Activated T-helper 1 cell treated with anti-CD3 and anti-CD28 coated beads, Interleukin-12 subunit alpha, Interleukin-12 subunit beta, Interleukin-2, Interleukin-4 antibody, amounts not matched to agents 30 ng/mL and 10 ng/mL and 1 ng/mL, durations not matched to agents 14 hours and 24 hours and 36 hours (primary cell): Measurements from ENCODE around the gene GSTA5. TPM values are rescaled to one million over a fixed set of nuclear protein-coding genes. Genes with fewer than 3 reads are reported as not detected.
"Not testable (repeated sequence)": the region's sequence is repeated elsewhere in the genome, so short reads cannot be mapped to it uniquely, and the experiment has no call there.

Experiments
- DNase-seq: peaks from one replicate; pipeline ENCODE4 v3.0.0; 2021; ENCODE audit warnings: low spot score
- H3K27ac Mint-ChIP-seq: one replicate; pipeline ENCODE4 v1.8.0; 2021; ENCODE audit warnings: mild to moderate bottlenecking, mixed read lengths
- H3K27me3 Mint-ChIP-seq: one replicate; pipeline ENCODE4 v1.8.0; 2022; ENCODE audit warnings: mild to moderate bottlenecking, moderate library complexity, mixed read lengths; ENCODE audit not compliant: insufficient read depth
- H3K36me3 Mint-ChIP-seq: one replicate; pipeline ENCODE4 v1.8.0; 2021; ENCODE audit warnings: low read depth, mixed read lengths
- H3K4me1 Mint-ChIP-seq: one replicate; pipeline ENCODE4 v1.8.0; 2021; ENCODE audit warnings: low read depth, mixed read lengths
- H3K4me3 Mint-ChIP-seq: one replicate; pipeline ENCODE4 v1.8.0; 2021; ENCODE audit warnings: mild to moderate bottlenecking, moderate library complexity, mixed read lengths
- H3K9me3 Mint-ChIP-seq: one replicate; pipeline ENCODE4 v1.8.0; 2021; ENCODE audit warnings: mixed read lengths
- intact Hi-C: fragments of 100-400 bp; cut with micrococcal nuclease; formaldehyde crosslinking; loops from one replicate; pipeline ENCODE4 v1.15.1; 2024
- total RNA-seq: library from RNA; stranded (reverse); gene quantifications from 2 replicates; pipeline ENCODE4 v1.2.3, GENCODE V29; 2022

GSTA5 gene
- not detected in 2 replicates for total RNA-seq

DNA sequence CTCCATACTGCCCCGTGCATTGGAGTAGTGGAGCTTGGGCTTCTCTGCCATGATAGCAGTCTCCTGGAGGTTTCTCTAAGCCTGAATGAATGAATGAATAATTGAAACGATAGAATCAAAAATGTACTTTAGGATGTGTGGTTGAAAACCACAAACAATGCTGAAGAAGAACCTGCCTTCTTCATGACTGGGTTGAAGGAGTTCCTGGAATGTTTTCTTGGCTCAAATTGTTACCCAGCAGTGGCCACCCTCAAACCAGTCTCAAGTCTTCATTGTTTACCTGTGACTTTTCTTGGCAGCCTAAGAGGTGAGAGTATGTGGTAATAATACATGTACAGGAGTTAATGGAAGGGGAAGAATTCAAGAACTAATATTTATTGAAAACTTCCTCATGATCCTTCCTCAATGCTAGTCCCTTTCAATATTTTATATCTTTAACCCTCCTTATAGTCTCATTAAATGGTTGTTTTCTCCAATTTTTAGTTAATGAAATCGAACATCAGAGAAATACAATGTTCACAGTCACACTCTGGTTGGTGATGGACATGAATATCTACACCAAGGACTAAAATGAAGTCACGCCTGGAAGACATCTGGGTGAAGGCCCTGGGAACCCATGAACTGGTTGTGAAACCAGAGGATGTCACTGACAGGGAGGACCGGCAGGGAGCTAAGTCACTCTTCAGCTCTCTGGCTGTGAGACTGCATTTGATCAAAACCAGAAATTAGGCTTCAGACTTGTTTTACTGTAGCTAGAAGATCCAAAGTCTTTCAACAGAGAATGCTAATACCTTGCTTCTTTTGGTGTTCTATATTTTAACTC lies at the start of gene GSTA5:
Gene GSTA5, minus strand, starts transcription at position 51 of the 823 bp plus-strand sequence.
- DNase-seq: no peak
- intact Hi-C loops: loop anchor here (2.0 kb wide), 1 partner anchor 42 kb away; no protein-coding TSS in a partner anchor
- H3K27me3 Mint-ChIP-seq: peaks cover 9% of the 10 kb centered on the region
- H3K36me3 Mint-ChIP-seq: no peaks in the 10 kb centered on the region
- no peaks in the 10 kb centered on the region for H3K9me3 Mint-ChIP-seq
- H3K4me1 Mint-ChIP-seq: peaks cover 6% of the 10 kb centered on the region
- no peak within 1 kb of the TSS for H3K4me3 Mint-ChIP-seq
- no peak within 1 kb of the TSS for H3K27ac Mint-ChIP-seq

GRCh38 chr6:52890018-52890417 lies 49.4 kb upstream of the GSTA5 start:
- Mint-ChIP-seq H3K27me3 (no peaks in the 10 kb centered on the region), H3K4me1 (peaks cover 14% of the 10 kb centered on the region), H3K27ac (no peak overlapping the region), H3K36me3 (no peaks in the 10 kb centered on the region), H3K4me3 (no peak overlapping the region), H3K9me3 (no peaks in the 10 kb centered on the region)
- no peak for DNase-seq
- intact Hi-C loops: no loop called here

DNA sequence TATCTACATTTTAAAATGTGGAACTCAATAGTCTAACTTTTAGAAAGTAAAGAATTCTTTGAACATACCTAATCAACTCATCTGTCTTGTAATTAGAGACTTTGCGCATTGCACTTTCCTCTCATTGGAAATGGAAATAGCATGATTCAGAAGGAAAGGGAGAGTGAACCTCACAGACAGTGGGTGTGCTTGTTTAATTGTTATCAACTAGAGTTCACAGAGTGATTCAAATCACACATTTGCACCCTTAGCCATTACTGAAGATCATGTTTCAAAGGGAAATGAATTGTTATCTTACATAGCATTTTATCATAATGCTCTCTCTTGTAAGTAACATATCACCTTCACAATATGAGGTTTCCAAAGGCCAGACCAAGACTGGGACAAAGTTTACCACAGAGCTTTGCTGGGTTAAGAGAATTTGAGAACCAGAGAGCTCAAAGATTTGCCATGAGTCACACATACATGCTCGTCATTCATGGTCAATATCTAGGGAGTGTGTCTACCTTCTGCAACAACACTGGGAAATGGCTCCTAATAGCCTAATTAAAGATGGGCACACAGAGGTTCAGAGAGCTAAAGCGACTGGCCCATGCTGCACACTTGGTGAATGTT lies 47.4 kb upstream of the GSTA5 start:
- no peaks in the 10 kb centered on the region for H3K36me3 Mint-ChIP-seq
- peaks cover 6% of the 10 kb centered on the region for H3K4me1 Mint-ChIP-seq
- intact Hi-C loops: no loop called here
- no peak overlapping the region for H3K4me3 Mint-ChIP-seq
- DNase-seq: no peak
- no peaks in the 10 kb centered on the region for H3K9me3 Mint-ChIP-seq
- H3K27ac Mint-ChIP-seq: no peak overlapping the region
- no peaks in the 10 kb centered on the region for H3K27me3 Mint-ChIP-seq

DNA sequence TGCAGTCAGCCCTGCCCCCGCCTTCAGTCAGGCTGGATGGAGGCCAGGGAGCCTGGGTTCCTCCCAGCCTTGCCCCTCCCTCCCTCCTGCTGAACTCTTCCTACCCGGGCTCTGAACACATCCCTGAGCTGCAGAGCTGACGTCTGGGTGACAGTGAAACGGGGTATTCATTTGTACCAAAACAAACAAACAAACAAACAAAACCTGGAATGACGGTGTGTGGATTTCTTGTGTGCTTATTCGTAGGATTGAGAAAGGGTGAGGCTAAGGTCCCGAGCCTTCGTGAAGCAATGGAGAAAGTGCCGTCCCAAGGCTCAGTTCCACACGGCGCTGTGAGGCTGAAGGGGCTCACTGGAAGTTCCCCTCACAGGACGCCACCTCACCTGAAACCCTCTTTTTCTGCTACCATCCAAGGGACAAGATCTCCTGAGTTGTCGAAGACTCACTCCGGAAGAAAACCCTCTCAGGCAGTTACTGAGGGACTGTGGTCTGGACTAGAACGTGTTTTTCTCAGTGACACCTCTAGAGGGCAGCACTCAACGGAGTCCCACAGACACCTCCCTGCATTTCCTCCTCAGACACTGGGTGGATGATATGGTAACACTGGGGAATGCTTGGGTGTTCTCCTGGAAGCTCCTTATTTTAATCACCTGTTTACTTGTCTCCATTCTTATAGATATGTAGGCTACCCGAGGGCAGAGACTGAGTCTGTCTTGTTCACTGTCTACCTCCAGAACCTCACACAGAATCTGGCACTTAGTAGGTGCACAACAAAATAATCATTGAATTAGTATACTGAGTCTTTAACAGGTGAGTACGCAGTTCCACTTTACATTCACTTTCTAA lies 41.6 kb upstream of the GSTA5 start:
- Mint-ChIP-seq H3K27ac (peak overlapping the region; percentile 11), H3K4me3 (peak overlapping the region; percentile 78), H3K27me3 (peaks cover 2% of the 10 kb centered on the region), H3K36me3 (no peaks in the 10 kb centered on the region), H3K9me3 (no peaks in the 10 kb centered on the region), H3K4me1 (peaks cover 17% of the 10 kb centered on the region)
- DNase-seq: peak; percentile 46
- intact Hi-C loops: loop anchor here (1.0 to 5.0 kb wide), 3 partner anchors 41 to 114 kb away; partner anchors contain the start of gene GSTA5

DNA sequence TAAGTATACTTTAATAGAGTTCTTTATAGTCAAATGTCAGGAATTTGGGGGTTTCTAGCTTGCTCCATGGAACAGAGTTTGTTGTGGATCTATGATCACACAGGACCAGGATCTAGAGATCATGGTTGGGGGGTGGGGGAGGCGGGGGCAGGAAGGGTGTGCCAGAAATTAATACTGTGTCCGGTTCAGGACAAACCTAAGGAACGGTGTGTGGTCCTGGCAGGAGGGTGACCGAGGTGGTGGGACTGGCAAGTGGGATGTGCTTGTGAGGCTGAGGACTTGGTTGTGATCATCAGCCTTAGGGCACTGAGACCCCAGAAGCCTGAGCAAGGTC lies 41.0 kb upstream of the GSTA5 start:
- Mint-ChIP-seq H3K27me3 (peaks cover 2% of the 10 kb centered on the region), H3K4me3 (peak overlapping the region; percentile 78), H3K4me1 (peaks cover 23% of the 10 kb centered on the region), H3K36me3 (no peaks in the 10 kb centered on the region), H3K27ac (no peak overlapping the region), H3K9me3 (no peaks in the 10 kb centered on the region)
- intact Hi-C loops: loop anchor here (5.0 kb wide), 1 partner anchor 64 kb away; no protein-coding TSS in a partner anchor
- DNase-seq: no peak

- H3K9me3 Mint-ChIP-seq: no peaks in the 10 kb centered on the region
- intact Hi-C loops: no loop called here
- H3K36me3 Mint-ChIP-seq: no peaks in the 10 kb centered on the region
- no peak overlapping the region for H3K27ac Mint-ChIP-seq
- H3K4me3 Mint-ChIP-seq: no peak overlapping the region
- H3K4me1 Mint-ChIP-seq: peaks cover 24% of the 10 kb centered on the region
- H3K27me3 Mint-ChIP-seq: peaks cover 2% of the 10 kb centered on the region
- no peak for DNase-seq
Measured at GRCh38 chr6:52877786-52878185, 37.2 kb upstream of the GSTA5 start.

DNA sequence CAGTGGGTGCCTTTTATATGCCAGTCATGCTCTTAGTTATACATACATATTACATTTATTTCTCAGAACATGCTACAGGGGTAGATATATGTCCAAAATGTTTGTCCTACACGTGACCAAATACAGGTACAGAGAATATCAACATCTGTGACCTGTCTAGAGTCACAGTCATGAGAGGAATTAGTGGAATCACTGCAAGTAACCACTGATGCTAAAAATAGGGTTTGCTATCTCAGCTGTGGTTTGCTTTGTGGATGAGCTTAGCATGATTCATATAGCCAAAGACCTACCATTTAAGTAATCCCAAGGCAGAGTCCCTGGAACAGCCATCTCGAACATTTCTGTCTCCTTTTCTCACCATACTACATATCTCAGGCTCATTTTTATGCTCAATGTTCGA lies 36.6 kb upstream of the GSTA5 start:
- H3K4me3 Mint-ChIP-seq: no peak overlapping the region
- no peak for DNase-seq
- no peaks in the 10 kb centered on the region for H3K36me3 Mint-ChIP-seq
- peaks cover 7% of the 10 kb centered on the region for H3K27me3 Mint-ChIP-seq
- no peaks in the 10 kb centered on the region for H3K9me3 Mint-ChIP-seq
- intact Hi-C loops: no loop called here
- no peak overlapping the region for H3K27ac Mint-ChIP-seq
- H3K4me1 Mint-ChIP-seq: peaks cover 18% of the 10 kb centered on the region

DNA sequence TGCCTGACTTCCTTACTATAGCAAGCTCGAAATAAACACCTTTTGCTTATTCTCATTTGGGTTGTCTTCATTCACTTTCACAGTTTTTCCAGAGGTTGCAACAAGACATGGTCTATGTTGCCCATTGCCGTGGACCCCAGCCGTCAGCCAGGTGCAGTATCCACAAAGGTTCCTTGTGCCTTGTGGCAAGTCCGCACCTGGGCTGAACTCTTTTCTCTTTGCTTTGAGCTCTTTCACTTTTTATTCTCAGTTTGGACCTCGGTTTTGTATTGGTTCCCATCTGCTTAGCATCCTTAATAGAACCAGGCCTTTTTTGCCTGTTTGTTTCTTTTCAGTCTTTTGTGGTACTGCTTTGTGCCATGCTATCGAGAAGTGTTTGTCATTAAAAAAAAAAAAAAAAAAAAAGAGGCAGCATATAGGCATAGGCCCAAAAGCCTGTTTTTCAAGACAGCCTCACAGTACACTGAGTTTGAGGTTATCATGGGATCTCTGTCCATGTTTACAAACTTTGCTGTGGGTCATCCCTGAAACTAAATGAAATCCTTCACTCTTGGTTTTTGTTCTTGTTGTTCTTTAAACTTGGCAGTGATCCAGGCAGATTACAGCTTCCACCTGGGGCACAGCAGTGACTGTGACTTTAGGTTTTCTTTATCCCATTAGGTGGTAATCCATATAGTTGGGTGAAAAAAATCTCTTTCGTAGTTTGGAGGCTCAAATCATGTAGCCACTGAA lies 35.6 kb upstream of the GSTA5 start:
- intact Hi-C loops: no loop called here
- Mint-ChIP-seq H3K9me3 (no peaks in the 10 kb centered on the region), H3K36me3 (no peaks in the 10 kb centered on the region), H3K4me3 (no peak overlapping the region), H3K27me3 (peaks cover 10% of the 10 kb centered on the region), H3K4me1 (peaks cover 14% of the 10 kb centered on the region), H3K27ac (no peak overlapping the region)
- DNase-seq: no peak

GRCh38 chr6:52872031-52872430 lies 31.4 kb upstream of the GSTA5 start:
- H3K36me3 Mint-ChIP-seq: no peaks in the 10 kb centered on the region
- H3K4me1 Mint-ChIP-seq: peaks cover 7% of the 10 kb centered on the region
- H3K4me3 Mint-ChIP-seq: no peak overlapping the region
- no peak overlapping the region for H3K27ac Mint-ChIP-seq
- H3K27me3 Mint-ChIP-seq: peaks cover 9% of the 10 kb centered on the region
- no peak for DNase-seq
- intact Hi-C loops: loop anchor here (5.0 kb wide), 1 partner anchor 615 kb away; no protein-coding TSS in a partner anchor
- no peaks in the 10 kb centered on the region for H3K9me3 Mint-ChIP-seq

GRCh38 chr6:52871621-52872020 lies 31.0 kb upstream of the GSTA5 start:
- no peak overlapping the region for H3K4me3 Mint-ChIP-seq
- no peak for DNase-seq
- H3K9me3 Mint-ChIP-seq: no peaks in the 10 kb centered on the region
- H3K4me1 Mint-ChIP-seq: peaks cover 3% of the 10 kb centered on the region
- no peaks in the 10 kb centered on the region for H3K36me3 Mint-ChIP-seq
- peaks cover 9% of the 10 kb centered on the region for H3K27me3 Mint-ChIP-seq
- intact Hi-C loops: loop anchor here (5.0 kb wide), 1 partner anchor 614 kb away; no protein-coding TSS in a partner anchor
- no peak overlapping the region for H3K27ac Mint-ChIP-seq

- H3K4me3 Mint-ChIP-seq, H3K4me1 Mint-ChIP-seq, H3K36me3 Mint-ChIP-seq, H3K27ac Mint-ChIP-seq, H3K27me3 Mint-ChIP-seq, H3K9me3 Mint-ChIP-seq, DNase-seq: not testable (repeated sequence)
- intact Hi-C loops: loop anchor here (5.0 kb wide), 1 partner anchor 613 kb away; no protein-coding TSS in a partner anchor
Measured at GRCh38 chr6:52870335-52871091, 29.9 kb upstream of the GSTA5 start.

DNA sequence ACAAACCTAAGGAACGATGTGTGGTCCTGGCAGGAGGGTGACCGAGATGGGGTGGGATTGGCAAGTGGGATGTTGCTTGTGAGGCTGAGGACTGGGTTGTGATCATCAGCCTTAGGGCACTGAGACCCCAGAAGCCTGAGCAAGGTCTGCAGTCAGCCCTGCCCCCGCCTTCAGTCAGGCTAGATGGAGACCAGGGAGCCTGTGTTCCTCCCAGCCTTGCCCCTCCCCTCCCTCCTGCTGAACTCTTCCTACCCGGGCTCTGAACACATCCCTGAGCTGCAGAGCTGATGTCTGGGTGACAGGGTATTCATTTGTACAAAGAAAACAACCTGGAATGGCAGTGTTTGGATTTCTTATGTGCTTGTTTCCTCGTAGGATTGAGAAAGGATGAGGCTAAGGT lies 28.3 kb upstream of the GSTA5 start:
- H3K9me3 Mint-ChIP-seq, H3K27ac Mint-ChIP-seq, DNase-seq, H3K4me3 Mint-ChIP-seq, H3K36me3 Mint-ChIP-seq, H3K4me1 Mint-ChIP-seq, intact Hi-C loops: not testable (repeated sequence)
- peaks cover 16% of the 10 kb centered on the region for H3K27me3 Mint-ChIP-seq
